NCI-H2029 treated with DMSO at 0.1 percent for 48 hours (cell line): ENCODE measurements around the gene NUP42.
"Not testable (repeated sequence)": the region's sequence is repeated elsewhere in the genome, so short reads cannot be mapped to it uniquely, and the experiment has no call there.

Experiments
- DNase-seq: peaks from one replicate; lab custom pipeline; 2025; lab: John Stamatoyannopoulos, UW

Gene NUP42

GRCh38 chr7:23204241-23204640, 22.4 kb downstream of the NUP42 start:
- DNase-seq: no peak

GRCh38 chr7:23205577-23205908, 23.7 kb downstream of the NUP42 start:
- DNase-seq: no peak

- DNase-seq: no peak
These were observed 24.3 kb downstream of the NUP42 start for GRCh38 chr7:23205909-23206767.

- no peak for DNase-seq
These were observed 25.2 kb downstream of the NUP42 start for GRCh38 chr7:23207021-23207420.

GRCh38 chr7:23207884-23208283, 26.0 kb downstream of the NUP42 start:
- no peak for DNase-seq

- DNase-seq: no peak
These were observed 26.5 kb downstream of the NUP42 start for GRCh38 chr7:23208316-23208715.

GRCh38 chr7:23210506-23210905, 28.7 kb downstream of the NUP42 start:
- no peak for DNase-seq

- DNase-seq: no peak
These were observed 29.7 kb downstream of the NUP42 start for GRCh38 chr7:23211589-23211988.

- no peak for DNase-seq
These were observed 30.5 kb downstream of the NUP42 start for GRCh38 chr7:23212395-23212794.

- no peak for DNase-seq
These were observed 31.0 kb downstream of the NUP42 start for GRCh38 chr7:23212841-23213240.

- DNase-seq: no peak
These were observed 31.9 kb downstream of the NUP42 start for GRCh38 chr7:23213755-23214154.

- no peak for DNase-seq
These were observed 32.6 kb downstream of the NUP42 start for GRCh38 chr7:23214423-23214822.

GRCh38 chr7:23214938-23215337, 33.1 kb downstream of the NUP42 start:
- DNase-seq: no peak

- no peak for DNase-seq
These were observed 34.2 kb downstream of the NUP42 start for GRCh38 chr7:23216021-23216420.

GRCh38 chr7:23218196-23218595, 36.3 kb downstream of the NUP42 start:
- DNase-seq: no peak

- no peak for DNase-seq
These were observed 39.0 kb downstream of the NUP42 start for GRCh38 chr7:23220690-23221305.

GRCh38 chr7:23222439-23223030, 40.7 kb downstream of the NUP42 start:
- no peak for DNase-seq

- DNase-seq: not testable (repeated sequence)
These were observed 42.5 kb downstream of the NUP42 start for GRCh38 chr7:23224364-23224763.

GRCh38 chr7:23226844-23227450, 45.1 kb downstream of the NUP42 start:
- DNase-seq: no peak

GRCh38 chr7:23228412-23228811, 46.6 kb downstream of the NUP42 start:
- DNase-seq: no peak

GRCh38 chr7:23230641-23231101, 48.8 kb downstream of the NUP42 start:
- no peak for DNase-seq

- no peak for DNase-seq
These were observed 51.1 kb downstream of the NUP42 start for GRCh38 chr7:23232966-23233365.
